GM13977 (cell line): ENCODE data around the gene CLNK.

Experiments used
- DNase-seq: peaks from one replicate; pipeline ENCODE4 v3.0.0; 2012; ENCODE audit warnings: low spot score
- CTCF ChIP-seq: IDR thresholded peaks from 2 replicates; pipeline ENCODE4 v1.5.1; 2012; ENCODE audit warnings: mild to moderate bottlenecking, control low read depth; ENCODE audit not compliant: insufficient read depth; ENCODE audit errors: extremely low read depth, missing control alignments
- in situ Hi-C: fragments of 300-500 bp; cut with MboI; formaldehyde crosslinking; loops from one replicate; pipeline ENCODE4 v1.12.0; 2022; ENCODE audit warnings: low sequenced_read_pairs, low pct_unique_long_range_greater_than_20kb, mixed read lengths, inconsistent platforms; ENCODE audit not compliant: unreplicated experiment

Gene CLNK

GRCh38 chr4:10703766-10704429 lies 19.3 kb upstream of the CLNK start:
- TF ChIP-seq CTCF: no peak
- no peak for DNase-seq
- in situ Hi-C loops: no loop called here

GRCh38 chr4:10703156-10703555 lies 18.6 kb upstream of the CLNK start:
- in situ Hi-C loops: no loop called here
- no peak for DNase-seq
- TF ChIP-seq CTCF: no peak

GRCh38 chr4:10701702-10702460 lies 17.3 kb upstream of the CLNK start:
- TF ChIP-seq CTCF: no peak
- in situ Hi-C loops: no loop called here
- no peak for DNase-seq

- in situ Hi-C loops: no loop called here
- DNase-seq: no peak
- no peak for TF ChIP-seq CTCF
Measured at GRCh38 chr4:10701161-10701560, 16.6 kb upstream of the CLNK start.

- no peak for TF ChIP-seq CTCF
- DNase-seq: no peak
- in situ Hi-C loops: no loop called here
Measured at GRCh38 chr4:10698172-10698571, 13.6 kb upstream of the CLNK start.

- no peak for TF ChIP-seq CTCF
- DNase-seq: no peak
- in situ Hi-C loops: no loop called here
Measured at GRCh38 chr4:10697086-10697485, 12.5 kb upstream of the CLNK start.
